Karpas-422 (cell line): ENCODE measurements around the gene NES. TPM values are rescaled to one million over a fixed set of nuclear protein-coding genes. Genes with fewer than 3 reads are reported as not detected.

Experiments
- DNase-seq: peaks from one replicate; pipeline ENCODE4 v3.0.0-alpha.2; 2015
- H2AFZ ChIP-seq: fragments of 200-600 bp; sonication (generic); 2 replicates; pipeline ENCODE4 v1.6.1; 2014; ENCODE audit warnings: antibody characterized with exemption, low read length, mixed read lengths
- H3K27ac ChIP-seq: fragments of 200-600 bp; sonication (generic); 2 replicates; pipeline ENCODE4 v1.5.1; 2014; ENCODE audit warnings: mild to moderate bottlenecking, low read length, moderate library complexity
- H3K27me3 ChIP-seq: fragments of 200-600 bp; sonication (generic); 2 replicates; pipeline ENCODE4 v1.6.1; 2014; ENCODE audit warnings: low read length, mixed read lengths
- H3K36me3 ChIP-seq: fragments of 200-600 bp; sonication (generic); 2 replicates; pipeline ENCODE4 v1.6.1; 2014; ENCODE audit warnings: low read length, mixed read lengths; ENCODE audit not compliant: insufficient read depth
- H3K4me1 ChIP-seq: fragments of 200-600 bp; sonication (generic); 2 replicates; pipeline ENCODE4 v1.6.1; 2014; ENCODE audit warnings: mild to moderate bottlenecking, low read length, mixed read lengths
- H3K4me2 ChIP-seq: fragments of 200-600 bp; sonication (generic); 2 replicates; pipeline ENCODE4 v1.6.1; 2014; ENCODE audit warnings: low read length, low read depth, mild to moderate bottlenecking; ENCODE audit not compliant: poor library complexity, severe bottlenecking
- H3K4me3 ChIP-seq: fragments of 200-600 bp; sonication (generic); 2 replicates; pipeline ENCODE4 v1.5.1; 2014; ENCODE audit warnings: mild to moderate bottlenecking, antibody characterized with exemption, low read length, mixed read lengths
- H3K79me2 ChIP-seq: fragments of 200-600 bp; sonication (generic); 2 replicates; pipeline ENCODE4 v1.6.1; 2014; ENCODE audit warnings: mild to moderate bottlenecking, low read length, mixed read lengths
- H3K9ac ChIP-seq: fragments of 200-600 bp; sonication (generic); 2 replicates; pipeline ENCODE4 v1.6.0; 2014; ENCODE audit warnings: low read length
- H3K9me2 ChIP-seq: fragments of 200-600 bp; sonication (generic), shearing (Covaris generic); replicated peaks from 2 replicates; pipeline ENCODE4 v1.6.0; 2014; ENCODE audit warnings: mild to moderate bottlenecking, low read length, moderate library complexity; ENCODE audit not compliant: insufficient read depth
- H3K9me3 ChIP-seq: fragments of 300-700, 200-600 bp; sonication (generic); 2 replicates; pipeline ENCODE4 v1.6.1; 2014; ENCODE audit warnings: low read length, mixed read lengths
- H4K20me1 ChIP-seq: fragments of 200-600 bp; sonication (generic); 2 replicates; pipeline ENCODE4 v1.6.1; 2014; ENCODE audit warnings: mild to moderate bottlenecking, antibody characterized with exemption, low read length, low read depth; ENCODE audit not compliant: insufficient read depth
- total RNA-seq: library from RNA; depleted of rRNA; stranded (reverse); fragments of >200 nt; shearing (Covaris generic); gene quantifications from 2 replicates; pipeline ENCODE4 v1.2.3, GENCODE V29; 2014; ENCODE audit warnings: low replicate concordance

NES gene
- total RNA-seq, 1 experiment from 2014 or later, result not detected

- Histone ChIP-seq H4K20me1 (no peaks in the 10 kb centered on the region), H3K4me1 (peaks cover 10% of the 10 kb centered on the region), H3K79me2 (no peaks in the 10 kb centered on the region), H3K9ac (no peak overlapping the region), H3K27me3 (no peaks in the 10 kb centered on the region), H3K9me3 (no peaks in the 10 kb centered on the region), H3K4me3 (no peak overlapping the region), H3K4me2 (no peak overlapping the region), H3K9me2 (no peaks in the 10 kb centered on the region), H3K36me3 (no peaks in the 10 kb centered on the region), H3K27ac (no peak overlapping the region), H2AFZ (no peak overlapping the region)
- DNase-seq, result no peak
Observed at GRCh38 chr1:156711011-156711817, 34.0 kb upstream of the NES start.

DNA sequence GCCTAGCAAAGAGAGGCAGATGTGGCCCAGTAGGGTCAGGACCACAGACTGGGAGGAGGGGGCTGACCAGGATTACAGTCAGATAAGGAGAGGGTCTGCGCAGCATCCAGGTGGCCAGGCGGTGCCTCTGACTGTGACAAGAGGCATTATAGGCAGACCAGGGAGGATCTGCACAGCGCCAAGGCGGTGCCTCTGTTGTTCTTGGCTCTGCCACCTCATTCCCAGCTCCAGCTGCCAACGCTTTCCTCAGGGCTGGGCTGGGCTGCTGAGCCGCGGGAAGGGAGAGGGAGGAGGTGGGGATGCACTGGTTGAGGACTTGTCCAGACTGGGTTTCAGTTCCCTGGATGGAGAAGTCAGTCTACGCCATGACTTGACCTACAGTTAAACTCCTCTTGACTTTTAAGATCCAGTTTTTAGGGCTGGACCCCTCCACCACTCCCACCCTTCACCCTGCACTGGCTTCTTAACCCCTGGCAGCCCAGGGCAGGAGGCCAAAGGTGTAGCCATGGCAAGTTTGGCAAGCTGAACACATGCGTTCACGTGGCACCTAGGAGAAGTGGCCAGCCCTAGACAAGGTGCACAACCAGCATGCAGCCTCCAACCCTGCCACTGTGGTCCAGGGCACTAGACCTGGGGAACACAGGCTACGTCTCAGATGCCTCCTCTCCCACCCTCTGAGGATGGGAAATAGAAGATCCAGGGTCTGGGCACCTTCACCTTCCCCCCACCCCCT, 32.7 kb upstream of the NES start:
- no peak for DNase-seq
- no peaks in the 10 kb centered on the region for H3K9me2 ChIP-seq
- no peaks in the 10 kb centered on the region for H3K9me3 ChIP-seq
- no peaks in the 10 kb centered on the region for H3K36me3 ChIP-seq
- H3K4me2 ChIP-seq, result no peak overlapping the region
- H3K27ac ChIP-seq, result no peak overlapping the region
- H4K20me1 ChIP-seq, result no peaks in the 10 kb centered on the region
- H3K79me2 ChIP-seq, result no peaks in the 10 kb centered on the region
- H3K4me3 ChIP-seq, result no peak overlapping the region
- peaks cover 17% of the 10 kb centered on the region for H3K4me1 ChIP-seq
- H3K9ac ChIP-seq, result no peak overlapping the region
- H3K27me3 ChIP-seq, result no peaks in the 10 kb centered on the region
- H2AFZ ChIP-seq, result no peak overlapping the region

DNA sequence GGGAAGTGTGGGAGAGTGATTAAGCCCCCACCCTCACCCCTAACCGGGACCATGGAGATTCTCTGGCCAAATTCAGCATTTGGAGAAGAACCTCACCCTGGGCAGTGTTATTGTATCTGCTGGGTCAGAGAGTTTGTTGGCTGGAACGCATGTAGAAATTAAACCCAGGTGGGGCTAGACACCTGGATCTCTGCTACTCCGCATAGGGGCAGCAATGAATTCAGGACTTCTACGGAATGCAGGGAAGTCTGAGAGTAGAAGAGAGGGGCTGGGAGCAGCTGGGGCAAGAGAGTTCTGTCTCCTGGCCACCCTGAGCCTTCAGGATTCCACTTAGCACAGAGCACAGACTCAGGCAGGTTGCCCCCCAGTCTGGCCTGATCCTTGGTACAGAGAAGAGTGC, 31.8 kb upstream of the NES start:
- no peak overlapping the region for H3K27ac ChIP-seq
- H3K9me3 ChIP-seq, result no peaks in the 10 kb centered on the region
- no peaks in the 10 kb centered on the region for H3K27me3 ChIP-seq
- H2AFZ ChIP-seq, result no peak overlapping the region
- DNase-seq, result no peak
- 0 out of 2 replicates have a peak, but pooled peaks cover 5% of the 10 kb centered on the region for H4K20me1 ChIP-seq
- H3K79me2 ChIP-seq, result no peaks in the 10 kb centered on the region
- H3K4me3 ChIP-seq, result no peak overlapping the region
- H3K4me2 ChIP-seq, result no peak overlapping the region
- H3K9me2 ChIP-seq, result no peaks in the 10 kb centered on the region
- peaks cover 17% of the 10 kb centered on the region for H3K4me1 ChIP-seq
- no peaks in the 10 kb centered on the region for H3K36me3 ChIP-seq
- H3K9ac ChIP-seq, result no peak overlapping the region

- H3K79me2 ChIP-seq, result no peaks in the 10 kb centered on the region
- DNase-seq, result no peak
- no peak overlapping the region for H3K4me2 ChIP-seq
Observed at GRCh38 chr1:156708218-156708661, 31.0 kb upstream of the NES start.

GRCh38 chr1:156707417-156708217, 30.4 kb upstream of the NES start:
- Histone ChIP-seq H3K27ac (no peak overlapping the region), H4K20me1 (0 out of 2 replicates have a peak, but pooled peaks cover 5% of the 10 kb centered on the region), H3K27me3 (no peaks in the 10 kb centered on the region), H3K79me2 (no peaks in the 10 kb centered on the region), H3K4me3 (no peak overlapping the region), H3K9me3 (no peaks in the 10 kb centered on the region), H3K4me2 (peak overlapping the region; percentile 98), H3K9ac (no peak overlapping the region; the same call in 1 of the 2 replicates), H2AFZ (no peak overlapping the region), H3K9me2 (no peaks in the 10 kb centered on the region), H3K36me3 (no peaks in the 10 kb centered on the region), H3K4me1 (peaks cover 17% of the 10 kb centered on the region)
- DNase-seq, result no peak

More at GRCh38 chr1:156708218-156708661, 31.0 kb upstream of the NES start:
- no peaks in the 10 kb centered on the region for H3K9me3 ChIP-seq
- H3K4me1 ChIP-seq, result peaks cover 17% of the 10 kb centered on the region
- H3K27me3 ChIP-seq, result no peaks in the 10 kb centered on the region
- H3K4me3 ChIP-seq, result no peak overlapping the region
- no peak overlapping the region for H3K9ac ChIP-seq
- 0 out of 2 replicates have a peak, but pooled peaks cover 5% of the 10 kb centered on the region for H4K20me1 ChIP-seq
- H3K36me3 ChIP-seq, result no peaks in the 10 kb centered on the region
- no peak overlapping the region for H2AFZ ChIP-seq
- no peak overlapping the region for H3K27ac ChIP-seq
- H3K9me2 ChIP-seq, result no peaks in the 10 kb centered on the region

GRCh38 chr1:156706657-156707416, 29.6 kb upstream of the NES start:
- H3K9ac ChIP-seq, result peak overlapping the region; percentile 70
- H3K27me3 ChIP-seq, result no peaks in the 10 kb centered on the region
- peak overlapping the region; percentile 98 for H3K4me2 ChIP-seq
- H3K27ac ChIP-seq, result no peak overlapping the region
- peaks cover 17% of the 10 kb centered on the region for H3K4me1 ChIP-seq
- peak overlapping the region; percentile 71 for H3K4me3 ChIP-seq
- H4K20me1 ChIP-seq, result 0 out of 2 replicates have a peak, but pooled peaks cover 5% of the 10 kb centered on the region
- DNase-seq, result peak; percentile 60
- peak overlapping the region; percentile 75; the same call in 1 of the 2 replicates for H2AFZ ChIP-seq
- H3K9me3 ChIP-seq, result no peaks in the 10 kb centered on the region
- no peaks in the 10 kb centered on the region for H3K9me2 ChIP-seq
- H3K79me2 ChIP-seq, result no peaks in the 10 kb centered on the region
- H3K36me3 ChIP-seq, result no peaks in the 10 kb centered on the region

DNA sequence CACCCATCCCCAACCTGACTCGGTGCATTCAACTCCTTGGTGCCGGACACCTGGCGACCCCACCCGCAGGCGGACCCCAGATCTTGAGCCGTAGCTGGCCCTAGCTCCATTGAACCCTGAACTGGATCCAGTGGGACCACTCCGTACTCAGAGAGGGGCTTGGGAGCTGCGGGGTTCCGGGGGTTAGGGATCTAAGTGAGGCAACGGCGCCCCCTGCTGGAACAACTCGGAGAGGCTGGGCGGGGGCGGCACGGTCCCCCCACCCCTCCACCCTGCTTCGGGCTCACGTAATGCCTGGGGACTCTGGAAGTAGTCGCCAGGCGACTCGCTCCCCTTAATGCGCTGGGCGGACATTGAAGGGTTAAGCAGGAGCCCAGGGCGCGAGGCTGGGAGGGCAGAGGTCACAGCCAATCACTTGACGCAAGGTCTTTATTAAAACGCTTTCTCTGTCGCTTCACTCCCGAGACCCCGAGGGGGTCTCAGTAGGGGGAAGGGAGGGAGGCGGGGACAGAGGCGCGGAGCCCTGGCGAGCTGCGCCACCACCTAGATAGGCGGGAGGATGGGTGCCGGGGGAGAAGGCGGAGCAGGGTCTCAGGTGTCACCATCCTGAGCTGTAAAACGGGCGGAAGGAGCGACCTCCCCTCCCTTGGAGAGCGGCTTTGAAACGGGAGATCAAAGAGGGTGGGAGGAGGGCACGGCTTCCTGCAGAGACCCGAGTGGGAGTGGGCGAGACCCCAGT, 28.9 kb upstream of the NES start:
- Histone ChIP-seq H3K9me3 (no peaks in the 10 kb centered on the region), H3K79me2 (no peaks in the 10 kb centered on the region), H3K4me2 (peak overlapping the region; percentile 98), H3K36me3 (no peaks in the 10 kb centered on the region), H3K9ac (peak overlapping the region; percentile 70), H3K9me2 (no peaks in the 10 kb centered on the region), H3K27ac (no peak overlapping the region), H4K20me1 (0 out of 2 replicates have a peak, but pooled peaks cover 5% of the 10 kb centered on the region), H2AFZ (peak overlapping the region; percentile 75; the same call in 1 of the 2 replicates), H3K4me3 (peak overlapping the region; percentile 71), H3K4me1 (peaks cover 17% of the 10 kb centered on the region), H3K27me3 (no peaks in the 10 kb centered on the region)
- peak; percentile 85 for DNase-seq
